Esophagus squamous epithelium (tissue), 5 donors: ENCODE data around the gene ARHGEF11. TPM values are rescaled to one million over a fixed set of nuclear protein-coding genes. Genes with fewer than 3 reads are reported as not detected.

ENCODE experiments used
- DNase-seq: peaks from one replicate; lab custom pipeline; 2025; lab: John Stamatoyannopoulos, UW
- H3K27ac ChIP-seq, 4 donors: fragments of 200-600 bp; sonication (generic); one replicate each; pipeline ENCODE4 v1.5.1; 2016 to 2019; ENCODE audit warnings: mild to moderate bottlenecking in 1 of 4
- H3K27me3 ChIP-seq, 4 donors: fragments of 200-600 bp; sonication (generic); 1 replicate in 3 of 4; 2 replicates in 1 of 4; pipeline versions ENCODE4 v1.5.1 to v1.6.0; 2017 to 2021; ENCODE audit warnings: antibody characterized with exemption in 1 of 4
- H3K36me3 ChIP-seq, 3 donors: fragments of 200-600 bp; sonication (generic); one replicate each; pipeline ENCODE4 v1.5.1; 2016 to 2019
- H3K4me1 ChIP-seq, 3 donors: fragments of 200-600 bp; sonication (generic); one replicate each; pipeline ENCODE4 v1.5.1; 2017 to 2019
- H3K4me3 ChIP-seq, 4 donors: fragments of 200-600 bp; sonication (generic); 1 replicate in 3 of 4; 2 replicates in 1 of 4; pipeline ENCODE4 v1.5.1; 2016 to 2019; ENCODE audit warnings: mild to moderate bottlenecking in 2 of 4, moderate library complexity in 1 of 4
- H3K9me3 ChIP-seq, 3 donors: fragments of 200-600 bp; sonication (generic); one replicate each; pipeline ENCODE4 v1.5.1; 2016 to 2019
- CTCF ChIP-seq, 6 experiments: fragments of 450-650 bp in 4 of 6; fragments of 200-600 bp in 2 of 6; sonication (generic) in 2 of 6; IDR thresholded peaks; one replicate each; pipeline ENCODE4 v1.5.1; 2016 to 2019; ENCODE audit warnings: antibody characterized with exemption in 6 of 6, mild to moderate bottlenecking in 4 of 6, moderate library complexity in 4 of 6
- POLR2A ChIP-seq, 4 donors: fragments of 450-650 bp; IDR thresholded peaks; one replicate each; pipeline ENCODE4 v1.6.1; 2017; ENCODE audit warnings: antibody characterized with exemption in 4 of 4, mild to moderate bottlenecking in 4 of 4, moderate library complexity in 3 of 4
- WGBS, 2 donors: methylation state at CpG; one replicate each; pipeline ENCODE4 v1.1.5; 2018; 5-methylcytosine and 5-hydroxymethylcytosine counted together
- intact Hi-C: fragments of 100-400 bp; cut with DNase I; formaldehyde crosslinking; loops from one replicate; pipeline ENCODE4 v1.15.0; 2022
- total RNA-seq, 4 donors: library from RNA; depleted of rRNA; stranded (reverse); fragments of >200 nt; gene quantifications; one replicate each; pipeline ENCODE4 v1.1.0, GENCODE V29; 2016
- donor health status: DM: yes; HTN: yes; CAD: no.

Gene ARHGEF11
- total RNA-seq, 4 donors from 2014 or later, result 15.5 to 24.2 (median 19.4) TPM

- WGBS, 2 donors, result 77 to 80% methylated on average over 5 of the region's 5 CpGs
- Histone ChIP-seq H3K27me3 (no peaks in the 10 kb centered on the region), H3K4me3 (no peak overlapping the region), H3K27ac (no peak overlapping the region), H3K4me1 (peaks cover 0 to 8% (median 3%) of the 10 kb centered on the region in 3 donors), H3K36me3 (no peaks in the 10 kb centered on the region), H3K9me3 (no peaks in the 10 kb centered on the region)
- TF ChIP-seq POLR2A (IDR thresholded peaks at IDR 0.05) (no peak), CTCF (IDR thresholded peaks at IDR 0.05) (no peak)
- intact Hi-C loops, result no loop called here
- no peak for DNase-seq
These were observed 41.5 kb upstream of the ARHGEF11 start for GRCh38 chr1:157087030-157087429.

GRCh38 chr1:157086299-157086698 is 40.8 kb upstream of the ARHGEF11 start:
- H3K27ac ChIP-seq, result no peak overlapping the region
- H3K9me3 ChIP-seq, result no peaks in the 10 kb centered on the region
- 80 to 85% methylated on average over 6 of the region's 6 CpGs for WGBS, 2 donors
- no peaks in the 10 kb centered on the region for H3K36me3 ChIP-seq
- H3K4me1 ChIP-seq, result peaks cover 0 to 8% (median 3%) of the 10 kb centered on the region in 3 donors
- no peak overlapping the region for H3K4me3 ChIP-seq
- no peaks in the 10 kb centered on the region for H3K27me3 ChIP-seq
- TF ChIP-seq CTCF (IDR thresholded peaks at IDR 0.05) (no peak), POLR2A (IDR thresholded peaks at IDR 0.05) (no peak)
- no peak for DNase-seq
- intact Hi-C loops, result no loop called here

GRCh38 chr1:157085421-157085820 is 39.9 kb upstream of the ARHGEF11 start:
- H3K27me3 ChIP-seq, result no peaks in the 10 kb centered on the region
- no peak overlapping the region for H3K4me3 ChIP-seq
- 62 to 68% methylated on average over 5 of the region's 5 CpGs for WGBS, 2 donors
- intact Hi-C loops, result no loop called here
- H3K9me3 ChIP-seq, result no peaks in the 10 kb centered on the region
- no peak overlapping the region for H3K27ac ChIP-seq
- H3K36me3 ChIP-seq, result no peaks in the 10 kb centered on the region
- no peak for DNase-seq
- no peak for TF ChIP-seq POLR2A (IDR thresholded peaks at IDR 0.05)
- peaks cover 0 to 4% (median 1%) of the 10 kb centered on the region in 3 donors for H3K4me1 ChIP-seq

GRCh38 chr1:157084720-157085119 is 39.2 kb upstream of the ARHGEF11 start:
- DNase-seq, result no peak
- Histone ChIP-seq H3K36me3 (no peaks in the 10 kb centered on the region), H3K9me3 (no peaks in the 10 kb centered on the region), H3K4me1 (no peaks in the 10 kb centered on the region), H3K27me3 (no peaks in the 10 kb centered on the region), H3K27ac (no peak overlapping the region), H3K4me3 (no peak overlapping the region)
- TF ChIP-seq POLR2A (IDR thresholded peaks at IDR 0.05), result no peak
- no peak for TF ChIP-seq CTCF (IDR thresholded peaks at IDR 0.05)
- 62 to 80% methylated on average over 3 of the region's 5 CpGs for WGBS, 2 donors
- intact Hi-C loops, result no loop called here

- Histone ChIP-seq H3K36me3 (no peaks in the 10 kb centered on the region), H3K4me3 (no peak overlapping the region), H3K27me3 (peaks cover 0 to 5% (median 0%) of the 10 kb centered on the region in 4 donors), H3K27ac (no peak overlapping the region), H3K9me3 (no peaks in the 10 kb centered on the region), H3K4me1 (no peaks in the 10 kb centered on the region)
- TF ChIP-seq POLR2A (IDR thresholded peaks at IDR 0.05) (no peak), CTCF (IDR thresholded peaks at IDR 0.05) (no peak)
- intact Hi-C loops, result no loop called here
- DNase-seq, result no peak
- WGBS, 2 donors, result 62 to 70% methylated on average over 5 of the region's 5 CpGs
These were observed 36.2 kb upstream of the ARHGEF11 start for GRCh38 chr1:157081707-157082106.

- TF ChIP-seq POLR2A (IDR thresholded peaks at IDR 0.05), result no peak
- WGBS, 2 donors, result 54 to 88% methylated on average over 5 to 9 of the region's 10 CpGs
These were observed 35.2 kb upstream of the ARHGEF11 start for GRCh38 chr1:157080714-157081113.

More at GRCh38 chr1:157080714-157081113, 35.2 kb upstream of the ARHGEF11 start:
- DNase-seq, result no peak
- Histone ChIP-seq H3K4me1 (no peaks in the 10 kb centered on the region), H3K27ac (no peak overlapping the region), H3K36me3 (no peaks in the 10 kb centered on the region), H3K9me3 (no peaks in the 10 kb centered on the region), H3K4me3 (no peak overlapping the region), H3K27me3 (peaks cover 0 to 10% (median 0%) of the 10 kb centered on the region in 4 donors)
- intact Hi-C loops, result no loop called here
